HG03196 (cell line): Measurements from ENCODE around the gene CDC14A.
"Not testable (repeated sequence)": the region's sequence is repeated elsewhere in the genome, so short reads cannot be mapped to it uniquely, and the experiment has no call there.

ENCODE experiments used
- ATAC-seq: cut with Tn5 transposase; IDR thresholded peaks from one replicate; pipeline ENCODE4 v1.9.1; 2021; ENCODE audit not compliant: unreplicated experiment

Gene CDC14A

GRCh38 chr1:100397681-100398080 lies 45.4 kb downstream of the CDC14A start:
- ATAC-seq = no peak

DNA sequence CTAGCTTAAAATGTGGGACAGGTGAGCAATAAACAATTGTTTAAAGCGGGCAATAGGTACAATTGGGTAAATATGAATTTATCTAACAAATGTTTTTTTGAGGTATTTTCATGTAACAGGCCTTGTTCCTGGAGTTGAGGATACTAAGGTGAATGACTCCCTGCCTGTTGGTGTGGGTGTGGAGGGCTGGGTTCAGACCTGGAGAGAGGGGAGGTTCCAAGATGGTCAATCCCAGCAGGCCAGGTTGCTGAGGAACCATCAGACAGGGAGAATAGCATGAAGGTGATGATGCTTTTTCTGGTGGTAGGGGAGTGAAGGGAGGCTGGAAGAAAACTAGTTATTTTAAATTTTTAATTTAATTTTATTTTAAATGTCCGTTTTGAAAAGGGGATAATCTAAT lies 46.3 kb downstream of the CDC14A start:
- ATAC-seq = no peak

DNA sequence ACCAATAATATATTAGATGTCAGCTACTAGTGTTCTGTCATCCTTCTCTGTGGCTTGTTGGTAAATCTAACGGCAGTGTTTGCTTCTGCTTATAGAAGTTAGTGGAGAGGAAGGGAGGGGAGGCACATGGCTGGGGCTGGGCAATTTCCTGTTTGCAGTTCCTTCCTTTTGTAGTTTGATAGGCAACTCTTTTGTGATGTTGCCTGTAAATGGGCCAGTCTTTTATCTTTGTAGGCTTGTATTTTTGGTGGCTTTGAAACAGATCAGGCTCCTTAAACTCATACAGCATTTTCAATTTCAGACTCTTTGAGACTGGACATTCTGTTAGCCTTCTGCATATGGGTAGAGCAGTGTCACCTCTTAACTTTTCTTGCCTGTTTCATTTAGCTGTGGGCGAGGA lies 48.1 kb downstream of the CDC14A start:
- peak; percentile 57 for ATAC-seq

DNA sequence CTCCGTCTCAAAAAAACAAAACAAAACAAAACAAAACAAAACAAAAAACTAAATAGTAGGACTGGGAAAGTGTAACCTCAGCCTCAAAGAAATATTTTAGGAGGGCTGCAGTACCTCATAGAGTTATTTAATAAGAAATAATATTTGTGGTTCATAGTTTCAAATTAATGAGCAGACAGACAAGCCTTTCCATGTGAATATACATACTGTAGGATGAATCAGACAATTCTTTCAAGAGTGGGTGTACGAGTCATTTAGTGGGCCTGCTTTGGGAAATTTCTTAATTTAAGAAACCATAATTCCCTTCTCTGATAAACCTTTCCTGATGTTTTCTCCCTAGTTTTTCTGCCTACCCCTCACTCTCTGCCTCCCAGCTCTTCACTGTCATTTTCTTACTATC lies 52.5 kb downstream of the CDC14A start:
- ATAC-seq = no peak

DNA sequence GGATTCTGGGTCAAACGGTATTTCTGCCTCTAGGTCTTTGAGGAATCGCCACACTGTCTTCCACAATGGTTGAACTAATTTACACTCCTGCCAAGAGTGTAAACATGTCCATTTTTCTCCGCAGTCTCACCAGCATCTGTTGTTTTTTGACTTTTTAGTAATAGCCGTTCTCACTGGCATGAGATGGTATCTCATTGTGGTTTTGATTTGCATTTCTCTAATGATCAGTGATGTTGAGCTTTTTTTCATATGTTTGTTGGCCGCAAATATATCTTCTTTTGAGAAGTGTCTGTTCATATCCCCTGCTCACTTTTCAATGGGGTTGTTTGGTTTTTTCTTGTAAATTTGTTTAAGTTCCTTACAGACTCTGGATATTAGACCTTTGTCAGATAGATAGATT lies 53.6 kb downstream of the CDC14A start:
- ATAC-seq = not testable (repeated sequence)

GRCh38 chr1:100407390-100407789 lies 55.1 kb downstream of the CDC14A start:
- ATAC-seq = not testable (repeated sequence)

DNA sequence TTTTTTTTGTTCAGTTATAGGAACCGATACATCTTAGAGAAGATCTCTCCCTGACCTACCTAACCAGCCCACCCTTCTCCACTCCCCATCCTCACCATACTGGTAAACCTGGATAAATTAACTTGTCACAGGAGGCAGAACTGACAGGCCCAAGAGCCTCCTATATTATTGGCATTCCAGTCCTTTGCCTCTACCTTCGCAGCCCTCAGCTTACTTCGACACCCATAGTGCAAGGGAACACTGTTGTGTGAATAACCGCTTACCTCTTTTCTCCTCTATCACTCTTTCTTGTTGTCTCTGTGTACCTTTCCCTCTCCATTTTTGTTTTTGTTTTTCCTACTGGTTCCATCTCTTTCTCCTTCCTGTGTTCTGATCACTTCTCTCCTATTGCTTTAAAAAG lies 58.7 kb downstream of the CDC14A start:
- no peak for ATAC-seq

DNA sequence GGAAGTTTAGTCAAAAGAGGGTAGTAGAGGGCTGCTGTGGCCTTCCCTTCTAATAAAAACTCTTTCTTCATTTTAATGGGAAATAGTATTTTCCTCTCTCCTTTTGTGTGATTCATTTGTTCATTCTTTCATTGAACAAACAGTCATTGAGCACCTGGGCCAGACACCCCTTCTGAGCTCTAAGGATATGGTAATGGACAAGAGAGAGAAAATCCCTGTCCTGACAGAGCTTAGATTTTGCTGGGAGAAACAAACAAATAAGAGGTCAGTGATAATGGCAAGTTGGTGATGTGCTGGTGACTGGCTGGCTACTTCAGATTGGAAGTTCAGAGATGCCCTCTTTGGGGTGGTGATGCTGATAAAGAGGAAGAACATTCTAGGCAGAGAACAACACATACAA lies 59.3 kb downstream of the CDC14A start:
- ATAC-seq = no peak

DNA sequence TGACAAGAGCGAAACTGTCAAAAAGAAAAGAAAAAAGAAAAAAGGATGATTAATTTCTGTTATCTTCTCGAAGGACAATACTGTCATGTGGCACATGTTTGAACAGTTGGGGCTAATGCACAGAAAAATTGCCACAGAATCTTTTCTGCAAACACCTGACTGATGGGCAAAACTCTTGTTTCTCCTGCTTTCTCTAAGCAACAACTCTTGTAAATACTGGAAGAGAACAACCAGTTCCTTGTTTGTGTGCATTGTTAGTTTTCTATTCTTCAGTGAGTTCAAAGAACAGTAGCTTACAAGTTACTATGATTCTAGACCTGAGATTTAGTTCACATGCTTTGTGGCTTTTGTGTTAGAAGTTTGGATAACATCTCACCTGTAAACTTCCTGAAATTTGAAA lies 60.7 kb downstream of the CDC14A start:
- no peak for ATAC-seq

DNA sequence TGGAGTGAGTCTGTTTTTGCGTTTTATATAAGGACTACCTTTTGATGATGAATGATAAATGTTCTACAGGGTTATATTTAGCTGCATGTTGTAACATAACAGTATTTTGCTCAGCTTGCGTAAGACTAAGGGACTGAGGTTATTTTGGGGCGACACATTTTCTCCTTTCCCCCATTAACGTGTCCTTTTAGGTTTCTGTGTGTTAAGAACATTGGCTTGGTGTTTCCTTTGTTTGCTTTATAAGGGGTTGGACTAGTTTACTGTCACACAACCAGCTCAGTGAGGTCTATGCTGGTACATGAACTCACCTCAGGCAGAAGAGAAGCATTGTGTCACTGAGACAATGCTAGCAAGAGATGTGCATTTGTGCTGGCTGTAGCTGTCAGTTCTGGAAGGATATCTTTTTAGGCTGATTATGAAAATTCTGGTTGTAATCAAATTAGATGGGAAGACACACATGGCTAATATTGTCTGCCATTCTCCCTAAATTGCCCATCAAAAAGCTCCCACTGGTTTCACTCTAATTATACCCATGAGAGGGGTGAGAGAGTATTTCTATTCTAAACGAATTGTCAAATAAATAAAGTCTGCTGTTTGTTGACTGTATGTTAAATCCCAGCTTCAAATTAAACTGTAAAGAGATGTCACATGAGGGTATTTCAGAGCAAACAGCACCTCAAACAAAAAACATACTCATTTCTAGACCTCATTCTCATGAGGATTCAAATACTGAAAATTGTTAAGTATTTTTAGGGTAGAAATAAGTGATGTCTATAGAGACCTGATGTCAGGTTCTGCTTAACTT lies 62.6 kb downstream of the CDC14A start:
- ATAC-seq = no peak

- no peak for ATAC-seq
These were observed 63.1 kb downstream of the CDC14A start for GRCh38 chr1:100415498-100415778.

- ATAC-seq = no peak
These were observed 66.8 kb downstream of the CDC14A start for GRCh38 chr1:100419072-100419471.

GRCh38 chr1:100422065-100422464 lies 69.8 kb downstream of the CDC14A start:
- no peak for ATAC-seq

DNA sequence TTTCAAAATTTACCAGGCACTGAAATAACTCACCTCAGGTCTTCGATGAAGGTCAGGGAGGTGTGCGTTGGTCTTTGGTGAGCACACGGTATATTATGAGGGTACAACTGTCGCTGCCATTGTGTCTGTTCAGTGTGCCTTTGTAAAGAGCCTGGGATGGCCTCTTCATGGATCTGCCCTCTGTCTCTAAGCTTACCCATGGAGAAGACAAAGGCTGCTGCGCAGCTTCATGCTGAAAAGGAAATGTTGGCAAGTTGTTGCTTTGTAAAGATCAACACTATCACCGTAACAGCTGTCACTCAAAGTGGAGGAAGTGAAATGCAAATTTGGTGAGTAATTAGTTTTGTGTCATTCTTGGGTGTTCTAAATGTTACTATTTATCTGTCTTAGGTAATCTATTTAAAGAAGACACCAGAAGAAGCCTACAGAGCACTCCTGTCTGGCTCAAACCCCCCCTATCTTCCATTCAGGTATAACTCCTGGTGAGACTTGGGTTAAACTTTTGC lies 71.6 kb downstream of the CDC14A start:
- ATAC-seq = peak; percentile 79

GRCh38 chr1:100428160-100428559 lies 75.9 kb downstream of the CDC14A start:
- no peak for ATAC-seq

GRCh38 chr1:100430325-100430756 lies 78.0 kb downstream of the CDC14A start:
- ATAC-seq = no peak

GRCh38 chr1:100431954-100432353 lies 79.6 kb downstream of the CDC14A start:
- no peak for ATAC-seq

DNA sequence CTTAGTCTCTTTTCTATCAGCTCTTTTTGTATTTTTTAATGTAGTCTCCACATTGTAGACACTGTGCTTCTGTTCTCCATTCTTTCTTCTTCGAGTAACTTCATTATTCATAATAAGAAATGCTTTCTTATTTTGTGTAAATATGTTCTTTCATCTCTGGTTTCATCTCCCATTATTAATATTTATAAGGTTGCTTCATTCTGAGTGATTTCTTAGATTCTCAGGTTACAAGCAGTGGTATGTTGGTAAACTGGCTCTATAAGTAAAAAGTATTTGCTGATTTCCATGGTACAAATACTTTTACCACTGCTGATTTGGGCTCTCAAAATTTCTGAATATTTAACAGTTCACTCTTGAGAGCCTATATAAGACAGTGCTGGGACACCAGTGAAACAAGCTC lies 81.3 kb downstream of the CDC14A start:
- no peak for ATAC-seq

DNA sequence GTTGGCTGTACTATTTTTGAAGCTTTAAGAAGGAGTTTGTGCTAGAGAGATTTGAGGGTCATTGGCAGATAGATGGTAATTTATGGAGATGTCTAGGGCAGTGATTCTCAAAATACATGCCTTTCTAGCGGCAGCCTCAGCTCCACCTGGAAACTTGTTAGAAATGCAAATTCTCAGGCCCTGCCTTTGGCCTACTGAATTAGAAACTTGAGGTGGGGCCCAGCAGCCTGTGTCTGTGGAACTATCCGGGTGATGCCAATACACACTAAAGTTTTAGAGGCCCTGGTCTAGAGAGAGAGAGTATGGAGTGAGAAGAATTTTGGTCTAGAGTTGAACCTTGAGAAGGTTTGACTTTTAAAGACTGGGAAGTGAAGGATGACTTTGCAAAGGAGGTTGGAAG lies 82.5 kb downstream of the CDC14A start:
- no peak for ATAC-seq

GRCh38 chr1:100438375-100438774 lies 86.1 kb downstream of the CDC14A start:
- no peak for ATAC-seq

DNA sequence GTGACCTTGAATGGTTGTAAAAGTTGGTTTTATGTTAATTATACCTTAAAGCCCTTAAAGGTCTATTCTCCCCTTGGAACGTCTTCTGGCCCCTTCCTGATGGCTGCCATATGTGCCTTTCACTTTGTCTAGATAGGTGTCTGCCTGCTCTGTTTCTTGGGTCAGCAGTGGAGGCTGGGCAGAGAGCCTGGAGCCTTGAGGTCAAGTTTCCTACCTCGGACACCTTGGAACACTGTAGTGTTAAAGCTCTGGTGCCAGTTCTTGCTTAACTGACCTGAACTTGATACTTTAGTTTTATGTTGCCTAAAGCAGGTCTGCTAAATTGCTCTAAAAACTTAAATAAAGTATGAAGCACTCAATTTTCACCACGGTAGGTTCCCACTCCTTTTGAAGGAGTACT lies 86.5 kb downstream of the CDC14A start:
- ATAC-seq = no peak

GRCh38 chr1:100440075-100440809 lies 87.9 kb downstream of the CDC14A start:
- ATAC-seq = no peak
